Sigmoid colon (tissue), 7 donors: ENCODE data around the gene DAB2IP. TPM values are rescaled to one million over a fixed set of nuclear protein-coding genes. Genes with fewer than 3 reads are reported as not detected.

Source experiments
- DNase-seq: peaks from one replicate; pipeline ENCODE4 v3.0.0-alpha.2; 2019
- H3K27ac ChIP-seq, 4 donors: fragments of 200-600 bp; sonication (generic); one replicate each; pipeline ENCODE4 v1.5.1; 2016 to 2019; ENCODE audit warnings: mild to moderate bottlenecking in 1 of 4
- H3K27me3 ChIP-seq, 3 donors: fragments of 200-600 bp; sonication (generic); one replicate each; pipeline ENCODE4 v1.5.1; 2019; ENCODE audit warnings: mild to moderate bottlenecking in 1 of 3
- H3K36me3 ChIP-seq, 4 donors: fragments of 200-600 bp; sonication (generic); one replicate each; pipeline ENCODE4 v1.5.1; 2016 to 2019
- H3K4me1 ChIP-seq, 4 donors: fragments of 200-600 bp; sonication (generic); one replicate each; pipeline ENCODE4 v1.5.1; 2017 to 2019
- H3K4me3 ChIP-seq, 4 donors: fragments of 200-600 bp; sonication (generic); one replicate each; pipeline ENCODE4 v1.5.1; 2017 to 2019; ENCODE audit warnings: mild to moderate bottlenecking in 2 of 4, moderate library complexity in 1 of 4
- H3K9me3 ChIP-seq, 4 donors: fragments of 200-600 bp in 3 of 4; sonication (generic) in 3 of 4; one replicate each; pipeline versions ENCODE4 v1.5.1 to v1.6.1; 2013 to 2019
- CTCF ChIP-seq, 4 experiments: fragments of 450-650 bp in 3 of 4; fragments of 200-600 bp in 1 of 4; IDR thresholded peaks; one replicate each; pipeline ENCODE4 v1.5.1; 2016 to 2019; ENCODE audit warnings: antibody characterized with exemption in 4 of 4, mild to moderate bottlenecking in 3 of 4, moderate library complexity in 2 of 4
- EP300 ChIP-seq, 4 donors: sonication (generic); formaldehyde crosslinking; IDR thresholded peaks; one replicate each; pipeline ENCODE4 v1.6.1; 2017; ENCODE audit warnings: antibody characterized with exemption in 4 of 4
- POLR2A ChIP-seq, 2 donors: fragments of 450-650 bp; IDR thresholded peaks; one replicate each; pipeline ENCODE4 v1.6.1; 2016; ENCODE audit warnings: antibody characterized with exemption in 2 of 2, mild to moderate bottlenecking in 2 of 2, moderate library complexity in 2 of 2
- POLR2AphosphoS5 ChIP-seq, 4 donors: sonication (generic); formaldehyde crosslinking; IDR thresholded peaks; one replicate each; pipeline ENCODE4 v1.6.1; 2017; ENCODE audit warnings: antibody characterized with exemption in 4 of 4
- WGBS, 2 donors: extraction: QIAGEN DNeasy Blood & Tissue Kit; methylation state at CpG; one replicate each; pipeline ENCODE4 v1.1.7; 2013; 5-methylcytosine and 5-hydroxymethylcytosine counted together
- intact Hi-C: fragments of 100-400 bp; cut with DNase I; formaldehyde crosslinking; loops from one replicate; pipeline ENCODE4 v1.15.1; 2023
- polyA plus RNA-seq, 3 donors: library from polyadenylated mRNA; stranded (reverse); fragments of 200-250 nt; gene quantifications; one replicate each; pipeline ENCODE4 v1.2.3, GENCODE V29; 2013
- total RNA-seq, 4 donors: library from RNA; depleted of rRNA; stranded (reverse); fragments of >200 nt; gene quantifications; one replicate each; pipeline ENCODE4 v1.1.0, GENCODE V29; 2016
- donor health status: healthy with polysubstance abuse.
- donor health status: Bipolar disorder and iron deficiency.
- donor health status: healthy.

DAB2IP gene
- total and polyA plus RNA-seq, 7 donors, result 20.1 to 52.4 (median 34.7) TPM

GRCh38 chr9:121797081-121797480, 145.6 kb downstream of the DAB2IP start:
- no peaks in the 10 kb centered on the region for H3K9me3 ChIP-seq
- no peak for DNase-seq
- 68 to 72% methylated on average over 2 of the region's 2 CpGs for WGBS, 2 donors
- H3K27me3 ChIP-seq, result no peaks in the 10 kb centered on the region
- no peaks in the 10 kb centered on the region for H3K4me1 ChIP-seq
- H3K36me3 ChIP-seq, result no peaks in the 10 kb centered on the region
- H3K27ac ChIP-seq, result no peak overlapping the region
- TF ChIP-seq EP300 (IDR thresholded peaks at IDR 0.05) (no peak), CTCF (IDR thresholded peaks at IDR 0.05) (no peak), POLR2AphosphoS5 (IDR thresholded peaks at IDR 0.05) (no peak), POLR2A (IDR thresholded peaks at IDR 0.05) (no peak)
- H3K4me3 ChIP-seq, result no peak overlapping the region
- intact Hi-C loops, result no loop called here

GRCh38 chr9:121798941-121799340, 147.5 kb downstream of the DAB2IP start:
- Histone ChIP-seq H3K4me3 (no peak overlapping the region), H3K36me3 (no peaks in the 10 kb centered on the region), H3K27ac (no peak overlapping the region), H3K27me3 (no peaks in the 10 kb centered on the region), H3K9me3 (no peaks in the 10 kb centered on the region), H3K4me1 (no peaks in the 10 kb centered on the region)
- intact Hi-C loops, result no loop called here
- TF ChIP-seq POLR2AphosphoS5 (IDR thresholded peaks at IDR 0.05), result no peak
- TF ChIP-seq POLR2A (IDR thresholded peaks at IDR 0.05), result no peak
- TF ChIP-seq EP300 (IDR thresholded peaks at IDR 0.05), result no peak
- no peak for TF ChIP-seq CTCF (IDR thresholded peaks at IDR 0.05)
- no peak for DNase-seq
- whole genome bisulfite sequencing, 2 donors, result 72 to 80% methylated on average over 5 of the region's 5 CpGs

GRCh38 chr9:121800376-121800775, 148.9 kb downstream of the DAB2IP start:
- WGBS, 2 donors, result 79 to 88% methylated on average over 10 of the region's 10 CpGs
- intact Hi-C loops, result no loop called here
- no peaks in the 10 kb centered on the region for H3K27me3 ChIP-seq
- TF ChIP-seq POLR2AphosphoS5 (IDR thresholded peaks at IDR 0.05) (no peak), CTCF (IDR thresholded peaks at IDR 0.05) (no peak)
- no peak overlapping the region for H3K27ac ChIP-seq
- no peaks in the 10 kb centered on the region for H3K36me3 ChIP-seq
- no peak for DNase-seq
- no peaks in the 10 kb centered on the region for H3K4me1 ChIP-seq
- H3K9me3 ChIP-seq, result peaks cover 0 to 5% (median 0%) of the 10 kb centered on the region in 4 donors
- H3K4me3 ChIP-seq, result no peak overlapping the region

GRCh38 chr9:121801579-121801978, 150.1 kb downstream of the DAB2IP start:
- no peak for DNase-seq
- WGBS, 2 donors, result 62 to 76% methylated on average over 3 of the region's 3 CpGs
- Histone ChIP-seq H3K27me3 (no peaks in the 10 kb centered on the region), H3K4me3 (no peak overlapping the region), H3K4me1 (no peaks in the 10 kb centered on the region), H3K36me3 (no peaks in the 10 kb centered on the region), H3K9me3 (peaks cover 0 to 5% (median 0%) of the 10 kb centered on the region in 4 donors), H3K27ac (no peak overlapping the region)
- intact Hi-C loops, result no loop called here
- TF ChIP-seq POLR2AphosphoS5 (IDR thresholded peaks at IDR 0.05) (no peak), CTCF (IDR thresholded peaks at IDR 0.05) (no peak), EP300 (IDR thresholded peaks at IDR 0.05) (no peak), POLR2A (IDR thresholded peaks at IDR 0.05) (no peak)

GRCh38 chr9:121802753-121803152, 151.3 kb downstream of the DAB2IP start:
- intact Hi-C loops, result no loop called here
- WGBS, 2 donors, result 84% methylated on average over 5 of the region's 5 CpGs
- Histone ChIP-seq H3K4me1 (no peaks in the 10 kb centered on the region), H3K27me3 (no peaks in the 10 kb centered on the region), H3K27ac (no peak overlapping the region), H3K36me3 (no peaks in the 10 kb centered on the region), H3K9me3 (peaks cover 0 to 5% (median 0%) of the 10 kb centered on the region in 4 donors), H3K4me3 (no peak overlapping the region)
- DNase-seq, result no peak
- TF ChIP-seq EP300 (IDR thresholded peaks at IDR 0.05), result no peak
- no peak for TF ChIP-seq CTCF (IDR thresholded peaks at IDR 0.05)
- TF ChIP-seq POLR2AphosphoS5 (IDR thresholded peaks at IDR 0.05), result no peak
- no peak for TF ChIP-seq POLR2A (IDR thresholded peaks at IDR 0.05)
